GM12875 (cell line): ENCODE measurements around the gene FUCA1.
"Not testable (repeated sequence)": the region's sequence is repeated elsewhere in the genome, so short reads cannot be mapped to it uniquely, and the experiment has no call there.

Source experiments
- H3K4me3 ChIP-seq: one replicate; pipeline ENCODE4 v1.5.1; 2011; ENCODE audit warnings: low read depth, low read length, control low read depth
- TF ChIP-seq, protein P1 (sequence below): IDR thresholded peaks from 2 replicates; pipeline ENCODE4 v1.5.1; 2011; ENCODE audit warnings: low read depth, mild to moderate bottlenecking, control low read depth, inconsistent platforms, low read length, moderate library complexity, borderline replicate concordance; ENCODE audit not compliant: insufficient read depth

FUCA1 gene

DNA sequence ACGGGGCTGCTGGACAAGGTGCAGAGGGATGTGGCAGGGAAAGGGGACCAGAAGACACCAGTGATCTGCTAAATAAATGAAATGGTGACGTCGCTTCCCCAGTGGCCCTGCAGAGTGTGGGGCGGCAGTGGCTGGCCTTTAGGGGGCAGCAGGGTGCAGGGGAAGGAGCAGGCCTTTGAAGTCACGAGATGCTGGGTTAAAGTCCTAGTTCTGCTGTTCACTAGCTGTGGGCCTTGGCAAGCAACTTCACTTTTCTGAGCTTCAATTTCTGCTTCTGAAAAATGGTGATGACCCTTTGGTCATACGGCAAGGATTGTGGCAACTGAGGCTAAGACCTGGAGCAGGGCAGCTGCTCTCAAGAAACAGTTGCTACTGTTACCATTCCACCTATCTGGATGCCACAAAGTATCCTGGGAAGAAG, 58.3 kb downstream of the FUCA1 start:
- H3K4me3 ChIP-seq, result no peak overlapping the region
- TF ChIP-seq, protein P1, sequence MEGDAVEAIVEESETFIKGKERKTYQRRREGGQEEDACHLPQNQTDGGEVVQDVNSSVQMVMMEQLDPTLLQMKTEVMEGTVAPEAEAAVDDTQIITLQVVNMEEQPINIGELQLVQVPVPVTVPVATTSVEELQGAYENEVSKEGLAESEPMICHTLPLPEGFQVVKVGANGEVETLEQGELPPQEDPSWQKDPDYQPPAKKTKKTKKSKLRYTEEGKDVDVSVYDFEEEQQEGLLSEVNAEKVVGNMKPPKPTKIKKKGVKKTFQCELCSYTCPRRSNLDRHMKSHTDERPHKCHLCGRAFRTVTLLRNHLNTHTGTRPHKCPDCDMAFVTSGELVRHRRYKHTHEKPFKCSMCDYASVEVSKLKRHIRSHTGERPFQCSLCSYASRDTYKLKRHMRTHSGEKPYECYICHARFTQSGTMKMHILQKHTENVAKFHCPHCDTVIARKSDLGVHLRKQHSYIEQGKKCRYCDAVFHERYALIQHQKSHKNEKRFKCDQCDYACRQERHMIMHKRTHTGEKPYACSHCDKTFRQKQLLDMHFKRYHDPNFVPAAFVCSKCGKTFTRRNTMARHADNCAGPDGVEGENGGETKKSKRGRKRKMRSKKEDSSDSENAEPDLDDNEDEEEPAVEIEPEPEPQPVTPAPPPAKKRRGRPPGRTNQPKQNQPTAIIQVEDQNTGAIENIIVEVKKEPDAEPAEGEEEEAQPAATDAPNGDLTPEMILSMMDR, result peak; percentile 95

DNA sequence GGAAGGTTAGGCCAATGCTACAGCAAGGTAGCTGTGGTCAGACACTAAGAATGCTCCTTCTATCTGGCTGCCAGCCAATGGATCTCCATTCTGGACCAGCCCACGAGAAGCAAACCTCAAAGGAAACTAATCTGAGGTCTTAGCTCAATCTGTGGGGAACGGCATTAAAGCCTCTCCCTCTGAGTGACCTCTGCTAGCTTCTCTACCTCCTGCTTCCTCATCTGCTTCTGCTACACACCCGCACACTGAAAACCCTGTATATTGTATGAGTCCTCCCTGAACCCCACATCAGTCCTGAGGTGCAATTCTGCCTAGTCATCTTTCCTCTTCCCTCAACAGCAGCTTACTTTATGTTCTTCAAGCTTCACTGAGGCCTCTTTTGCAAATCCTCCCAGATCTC, 60.6 kb downstream of the FUCA1 start:
- TF ChIP-seq, protein P1, result no peak

DNA sequence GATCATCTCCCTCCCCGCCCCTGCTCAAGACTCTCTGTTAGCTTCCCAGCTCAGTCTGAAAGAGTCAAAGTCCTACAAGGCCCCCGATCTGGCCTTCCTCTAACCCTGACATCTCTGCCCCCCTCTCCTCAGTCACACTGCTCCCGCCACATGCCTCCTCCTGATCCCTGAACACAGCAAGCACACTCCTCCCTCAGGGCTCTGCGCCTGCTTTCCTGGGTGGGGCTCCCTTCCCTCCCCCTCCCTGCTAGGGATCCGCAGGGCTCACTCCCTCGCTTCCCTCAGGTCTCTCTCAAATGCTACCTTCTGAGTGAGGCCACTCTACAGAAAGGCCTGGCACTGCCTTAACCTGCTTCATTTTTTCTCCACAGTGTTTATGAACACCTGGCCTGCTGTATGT, 61.8 kb downstream of the FUCA1 start:
- H3K4me3 ChIP-seq, result no peak overlapping the region
- TF ChIP-seq, protein P1, result no peak

More for the DNA sequence above, 60.6 kb downstream of the FUCA1 start:
- no peak overlapping the region for H3K4me3 ChIP-seq

DNA sequence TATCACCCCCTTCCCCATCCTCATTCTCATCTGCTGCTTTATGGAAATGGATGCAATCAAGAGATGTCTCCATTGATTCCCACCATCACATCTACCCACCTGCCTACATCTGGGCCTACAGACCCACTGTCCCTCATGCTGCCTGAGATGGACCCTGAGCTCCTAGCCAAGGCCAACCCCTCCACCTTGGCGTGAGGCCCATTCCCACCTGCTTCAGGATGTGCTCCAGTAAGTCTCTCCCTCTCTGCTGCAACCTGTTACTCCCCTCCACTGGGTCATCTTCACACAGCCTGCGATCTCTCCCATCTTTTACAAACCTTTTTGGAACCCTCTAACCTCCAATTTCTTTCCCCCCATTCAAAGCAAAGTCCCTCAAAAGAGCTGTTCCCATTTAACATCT, 63.1 kb downstream of the FUCA1 start:
- H3K4me3 ChIP-seq, result no peak overlapping the region
- TF ChIP-seq, protein P1, result no peak

DNA sequence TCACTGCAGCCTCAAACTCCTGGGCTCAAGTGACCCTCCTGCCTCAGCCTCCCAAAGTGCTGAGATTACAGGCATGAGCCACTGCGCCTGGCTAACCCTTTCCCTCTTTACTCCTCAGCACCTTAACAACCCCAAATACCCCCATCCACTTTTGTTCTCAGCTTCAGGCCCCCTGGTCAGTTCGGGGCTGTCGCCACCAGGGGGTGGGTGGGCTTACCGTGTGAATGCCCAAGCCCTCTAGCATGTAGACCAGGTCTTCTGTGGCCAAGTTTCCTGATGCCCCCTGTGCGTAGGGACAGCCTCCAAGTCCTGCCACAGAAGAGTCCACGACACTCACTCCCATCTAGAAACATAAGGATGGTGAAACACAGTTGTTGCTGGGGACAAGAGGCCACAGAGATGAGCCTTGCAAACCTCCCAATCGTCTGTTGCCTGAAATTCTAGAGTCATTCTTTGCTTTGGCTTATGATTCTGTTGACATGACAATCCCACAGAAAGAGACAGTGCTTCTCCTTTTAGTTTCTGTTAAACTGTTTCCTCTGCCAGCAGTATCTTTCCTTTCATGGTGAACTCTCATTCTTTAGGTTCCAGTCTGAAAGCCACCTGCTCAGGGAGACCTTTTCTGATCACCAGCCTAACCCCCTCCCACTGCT, 63.8 kb downstream of the FUCA1 start:
- H3K4me3 ChIP-seq, result no peak overlapping the region
- TF ChIP-seq, protein P1, result 0 out of 2 replicates have a peak, but pooled peaks have one; percentile 30

DNA sequence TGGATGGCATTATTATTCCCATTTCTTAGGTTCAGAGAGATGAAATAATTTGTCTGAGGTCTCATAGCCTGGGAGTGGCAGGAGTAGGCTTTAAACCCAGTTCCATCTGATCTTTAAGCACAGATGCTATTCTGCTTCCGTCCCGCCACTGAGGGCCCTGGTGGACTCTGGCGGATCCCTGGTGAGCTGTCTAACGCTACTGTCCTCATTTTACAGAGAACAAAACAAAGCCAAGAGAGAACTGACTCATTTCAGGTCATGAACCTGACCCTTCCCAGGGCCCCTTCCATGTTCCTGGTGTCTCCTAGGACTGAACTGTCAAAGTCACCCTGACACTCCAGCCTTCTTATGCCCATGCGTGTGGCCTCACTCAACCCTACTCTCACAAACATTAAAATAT, 64.4 kb downstream of the FUCA1 start:
- TF ChIP-seq, protein P1, result no peak
- no peak overlapping the region for H3K4me3 ChIP-seq

DNA sequence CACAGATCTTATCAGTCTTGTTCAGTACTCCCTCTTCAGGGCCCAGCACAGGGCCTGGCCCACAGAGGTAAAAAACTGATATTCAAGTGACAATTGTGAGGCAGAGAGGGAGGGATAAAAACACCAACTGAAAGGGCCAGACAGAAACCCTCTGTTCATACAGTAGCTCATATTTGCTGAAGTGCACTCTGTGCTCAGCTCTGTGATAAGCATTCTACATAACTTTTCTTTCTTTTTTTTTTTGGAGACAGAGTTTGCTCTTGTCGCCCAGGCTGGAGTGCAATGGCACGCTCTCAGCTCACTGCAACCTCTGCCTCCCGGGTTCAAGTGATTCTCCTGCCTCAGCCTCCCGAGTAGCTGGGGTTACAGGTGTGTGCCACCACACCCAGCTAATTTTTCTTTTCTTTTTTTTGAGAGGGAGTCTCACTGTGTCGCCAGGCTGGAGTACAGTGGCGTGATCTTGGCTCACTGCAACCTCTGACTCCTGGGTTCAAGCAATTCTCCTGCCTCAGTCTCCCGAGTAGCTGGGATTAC, 65.2 kb downstream of the FUCA1 start:
- not testable (repeated sequence) for H3K4me3 ChIP-seq

DNA sequence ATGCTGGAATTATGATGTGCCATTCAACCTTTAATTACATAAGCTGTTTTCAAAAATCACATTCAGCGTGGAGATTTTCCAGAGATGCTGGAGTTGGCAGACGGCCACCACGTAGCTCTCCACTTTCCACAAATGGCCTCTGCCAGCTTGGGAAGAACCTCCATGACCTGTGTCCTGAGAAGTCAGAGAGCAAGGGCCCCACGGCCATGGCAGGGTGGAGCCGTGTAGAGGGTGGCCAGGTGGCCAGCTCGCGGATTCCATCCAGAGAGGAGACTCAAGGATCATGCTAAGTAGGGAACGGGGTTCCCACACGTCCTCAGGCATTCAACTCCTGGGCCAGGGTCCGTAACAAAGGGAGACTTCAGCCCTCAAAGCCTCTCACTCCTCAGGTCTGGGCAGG, 66.2 kb downstream of the FUCA1 start:
- TF ChIP-seq, protein P1, result no peak
- no peak overlapping the region for H3K4me3 ChIP-seq
